ENCODE measurements around the gene PDZK1IP1.

The PDZK1IP1 gene

GRCh38 chr1:47181095-47181954 is 8.5 kb downstream of the PDZK1IP1 start:
- no peak for DNase-seq (ENCODE audit: extremely low read depth, low read depth)
- TF ChIP-seq CTCF (IDR thresholded peaks at IDR 0.05; ENCODE audit: low read depth, low read length, missing control alignments): no peak
- H3K4me3 ChIP-seq (replicated peaks; ENCODE audit: low read depth, low read length): no peak overlapping the region

GRCh38 chr1:47180603-47181094 is 9.2 kb downstream of the PDZK1IP1 start:
- no peak overlapping the region for H3K4me3 ChIP-seq (replicated peaks; ENCODE audit: low read depth, low read length)
- no peak for DNase-seq (ENCODE audit: extremely low read depth, low read depth)
- TF ChIP-seq CTCF (IDR thresholded peaks at IDR 0.05; ENCODE audit: low read depth, low read length, missing control alignments): no peak

- DNase-seq (ENCODE audit: extremely low read depth, low read depth): no peak
- peak overlapping the region; percentile 40; the same call in 1 of the 2 replicates for H3K4me3 ChIP-seq (replicated peaks; ENCODE audit: low read depth, low read length)
- TF ChIP-seq CTCF (IDR thresholded peaks at IDR 0.05; ENCODE audit: low read depth, low read length, missing control alignments): no peak
Observed at GRCh38 chr1:47179988-47180563, 9.8 kb downstream of the PDZK1IP1 start.

- peak; percentile 86 for DNase-seq (ENCODE audit: extremely low read depth, low read depth)
- peak overlapping the region; percentile 40 for H3K4me3 ChIP-seq (replicated peaks; ENCODE audit: low read depth, low read length)
- peak; percentile 93 for TF ChIP-seq CTCF (IDR thresholded peaks at IDR 0.05; ENCODE audit: low read depth, low read length, missing control alignments)
Observed at GRCh38 chr1:47179017-47179987, 10.5 kb downstream of the PDZK1IP1 start.

GRCh38 chr1:47178654-47179016 is 11.2 kb downstream of the PDZK1IP1 start:
- no peak for TF ChIP-seq CTCF (IDR thresholded peaks at IDR 0.05; ENCODE audit: low read depth, low read length, missing control alignments)
- DNase-seq (ENCODE audit: extremely low read depth, low read depth): no peak
- H3K4me3 ChIP-seq (replicated peaks; ENCODE audit: low read depth, low read length): 0 out of 2 replicates have a peak overlapping the region, but pooled peaks have one; percentile 40

- TF ChIP-seq CTCF (IDR thresholded peaks at IDR 0.05; ENCODE audit: low read depth, low read length, missing control alignments): no peak
- no peak for DNase-seq (ENCODE audit: extremely low read depth, low read depth)
- H3K4me3 ChIP-seq (replicated peaks; ENCODE audit: low read depth, low read length): no peak overlapping the region
Observed at GRCh38 chr1:47178020-47178419, 11.8 kb downstream of the PDZK1IP1 start.

All from HFF-Myc (cell line).